Muscle of leg (tissue), 11 donors: ENCODE results near the gene ZSWIM5. TPM values are rescaled to one million over a fixed set of nuclear protein-coding genes. Genes with fewer than 3 reads are reported as not detected.
"Not testable (repeated sequence)": the region's sequence is repeated elsewhere in the genome, so short reads cannot be mapped to it uniquely, and the experiment has no call there.

ENCODE experiments used
- DNase-seq: peaks from one replicate; pipeline ENCODE4 v3.0.0; 2013
- H3K27ac ChIP-seq: one replicate; pipeline ENCODE4 v1.5.1; 2013; ENCODE audit warnings: mild to moderate bottlenecking, low read length, control low read depth
- H3K27me3 ChIP-seq: one replicate; pipeline ENCODE4 v1.6.1; 2013; ENCODE audit warnings: low read length; ENCODE audit not compliant: control insufficient read depth, insufficient read depth
- H3K36me3 ChIP-seq: one replicate; pipeline ENCODE4 v1.6.1; 2013; ENCODE audit warnings: low read length; ENCODE audit not compliant: control insufficient read depth, insufficient read depth
- H3K4me1 ChIP-seq: one replicate; pipeline ENCODE4 v1.6.1; 2013; ENCODE audit warnings: low read length; ENCODE audit not compliant: control insufficient read depth, insufficient read depth
- H3K4me3 ChIP-seq: one replicate; pipeline ENCODE4 v1.5.1; 2013; ENCODE audit warnings: low read length, control low read depth
- H3K9me3 ChIP-seq: replicated peaks from 2 replicates; pipeline ENCODE4 v1.6.1; 2013; ENCODE audit warnings: low read depth, low read length; ENCODE audit not compliant: control insufficient read depth
- WGBS: methylation state at CpG from one replicate; pipeline ENCODE4 v1.1.5; 2013; ENCODE audit warnings: missing lambda C conversion rate; ENCODE audit not compliant: insufficient coverage; 5-methylcytosine and 5-hydroxymethylcytosine counted together
- polyA plus RNA-seq, 8 donors: library from polyadenylated mRNA; unstranded; fragments of 120-200 nt; gene quantifications; one replicate each; pipeline versions ENCODE4 v1.2.1 to v1.2.3, GENCODE V29; 2013; ENCODE audit warnings: inconsistent platforms in 1 of 8, low replicate concordance in 1 of 8; ENCODE audit not compliant: insufficient read length in 8 of 8, insufficient read depth in 1 of 8
- total RNA-seq: library from RNA; stranded (reverse); fragments of 120-200 nt; gene quantifications from one replicate; pipeline ENCODE4 v1.2.4, GENCODE V29; 2013

Gene ZSWIM5
- total and polyA plus RNA-seq, 9 donors: 0.25 to 1.0 (median 0.47) TPM

DNA sequence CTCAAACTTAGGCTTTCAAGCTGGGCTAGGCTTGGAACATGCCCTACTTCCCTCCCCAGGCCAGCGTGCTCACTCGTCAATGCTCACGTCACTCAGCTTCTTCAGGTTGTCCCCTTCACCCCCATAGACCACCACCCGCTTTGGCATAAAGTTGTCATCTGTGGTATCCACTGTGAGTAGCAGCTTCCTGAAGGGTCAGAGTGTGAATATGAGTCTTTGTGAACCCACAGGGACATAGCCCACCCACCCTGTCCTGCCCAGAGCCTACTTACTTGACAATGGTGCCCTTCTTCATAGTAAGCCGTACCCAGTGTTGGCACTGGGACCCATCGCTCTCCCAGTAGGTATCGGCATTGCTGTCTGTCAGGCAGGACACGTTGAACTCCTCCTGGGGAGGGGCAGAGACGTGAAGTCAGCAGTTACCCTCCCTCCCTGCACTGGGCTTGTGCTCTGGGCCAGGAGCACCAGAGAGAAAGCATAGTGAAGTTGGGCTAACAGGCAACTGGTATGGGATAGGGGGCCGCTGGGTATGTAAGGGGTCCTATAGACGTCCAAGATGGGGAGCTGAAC lies 197.0 kb downstream of the ZSWIM5 start:
- H3K36me3 ChIP-seq: peaks cover 65% of the 10 kb centered on the region
- no peaks in the 10 kb centered on the region for H3K9me3 ChIP-seq
- DNase-seq: no peak
- H3K4me1 ChIP-seq: peaks cover 38% of the 10 kb centered on the region
- H3K27me3 ChIP-seq: no peaks in the 10 kb centered on the region
- no peak overlapping the region for H3K4me3 ChIP-seq
- no peak overlapping the region for H3K27ac ChIP-seq
- 92% methylated on average over 8 of the region's 11 CpGs for WGBS

DNA sequence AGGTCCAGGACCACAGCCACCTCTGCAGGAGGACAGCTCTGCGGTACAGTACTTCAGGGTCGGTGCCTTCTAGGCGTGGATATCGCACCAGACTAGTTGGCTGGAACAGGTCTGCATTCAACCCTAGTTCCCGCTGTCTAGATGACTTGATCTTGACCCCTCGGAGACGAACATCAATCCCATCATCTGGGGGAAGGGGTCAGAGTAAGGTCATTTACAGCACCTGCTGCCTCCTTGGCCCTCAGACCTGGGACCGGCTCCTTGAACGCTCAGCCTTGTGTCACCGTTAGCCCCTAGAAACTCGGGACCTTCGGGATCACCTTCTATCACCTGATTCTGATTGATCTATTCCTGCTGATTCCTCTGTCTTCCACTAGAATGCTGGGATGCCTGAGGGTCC lies 197.9 kb downstream of the ZSWIM5 start:
- Histone ChIP-seq H3K27ac (no peak overlapping the region), H3K4me1 (peaks cover 33% of the 10 kb centered on the region), H3K9me3 (no peaks in the 10 kb centered on the region), H3K27me3 (no peaks in the 10 kb centered on the region), H3K36me3 (peaks cover 66% of the 10 kb centered on the region), H3K4me3 (no peak overlapping the region)
- DNase-seq: no peak
- WGBS: 90% methylated on average over 12 of the region's 12 CpGs

DNA sequence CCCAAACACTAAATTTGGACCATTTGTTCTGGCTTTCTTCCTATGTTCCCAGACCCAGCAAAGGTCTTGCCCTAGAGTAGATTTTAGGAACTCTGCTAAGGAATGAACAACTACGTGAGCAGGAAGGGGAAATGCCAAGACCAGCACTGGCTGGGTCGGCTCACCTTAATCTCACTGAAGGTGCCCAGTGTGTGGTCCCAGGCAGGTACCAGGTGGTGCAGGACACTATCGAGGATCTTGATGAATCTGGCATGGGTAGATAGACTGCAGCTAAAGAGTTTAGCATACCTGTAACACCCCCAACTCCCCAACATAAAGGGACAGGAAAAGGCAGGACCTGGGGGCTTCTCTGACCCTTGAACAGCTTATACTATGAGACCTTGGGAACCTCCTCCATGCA lies 198.3 kb downstream of the ZSWIM5 start:
- Histone ChIP-seq H3K27me3 (no peaks in the 10 kb centered on the region), H3K9me3 (no peaks in the 10 kb centered on the region), H3K27ac (no peak overlapping the region), H3K4me3 (no peak overlapping the region), H3K36me3 (peaks cover 67% of the 10 kb centered on the region), H3K4me1 (peaks cover 29% of the 10 kb centered on the region)
- no peak for DNase-seq
- WGBS: 93% methylated on average over 2 of the region's 3 CpGs

DNA sequence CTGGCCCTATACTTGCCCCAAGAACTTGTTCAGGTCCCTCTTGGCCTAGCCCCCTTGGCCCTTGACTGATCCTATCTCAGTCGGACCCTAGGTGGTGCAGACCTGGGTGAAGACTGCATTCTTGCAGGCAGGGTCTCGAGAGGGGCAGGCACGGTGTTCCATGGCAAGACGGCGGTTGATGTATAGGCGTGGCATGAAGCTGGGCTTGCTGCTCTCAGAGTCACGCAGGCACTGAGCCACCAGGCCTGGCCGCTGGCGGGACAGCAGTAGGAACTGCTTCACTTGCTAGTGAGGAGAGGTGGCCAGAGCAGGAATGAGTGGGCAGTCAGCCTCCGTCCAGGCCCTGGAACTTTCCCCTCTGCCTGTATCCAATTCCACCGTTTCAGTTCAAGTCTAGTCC lies 199.1 kb downstream of the ZSWIM5 start:
- peaks cover 22% of the 10 kb centered on the region for H3K4me1 ChIP-seq
- H3K36me3 ChIP-seq: peaks cover 74% of the 10 kb centered on the region
- WGBS: 86% methylated on average over 7 of the region's 11 CpGs
- no peaks in the 10 kb centered on the region for H3K27me3 ChIP-seq
- H3K4me3 ChIP-seq: no peak overlapping the region
- no peak for DNase-seq
- H3K9me3 ChIP-seq: no peaks in the 10 kb centered on the region
- no peak overlapping the region for H3K27ac ChIP-seq

DNA sequence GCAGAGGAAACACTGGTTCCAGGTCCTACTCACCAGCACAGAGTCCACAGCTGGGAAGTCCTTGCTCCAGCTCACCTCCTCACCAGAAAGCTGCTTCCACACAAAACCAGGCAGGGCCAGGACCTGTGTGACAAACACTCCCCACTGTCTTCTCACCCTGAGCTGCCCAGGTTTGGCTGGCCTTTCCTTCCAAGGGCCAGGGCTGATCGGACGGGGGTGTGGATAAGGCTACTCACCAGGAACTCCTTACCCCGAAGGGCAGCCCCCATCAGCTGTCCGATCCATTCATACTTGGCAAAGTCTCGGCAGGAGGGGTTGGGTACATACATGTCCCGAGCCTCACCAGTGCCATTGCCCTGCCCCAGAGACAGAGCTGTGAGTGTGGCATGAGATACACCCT lies 200.6 kb downstream of the ZSWIM5 start:
- no peak for DNase-seq
- peaks cover 79% of the 10 kb centered on the region for H3K36me3 ChIP-seq
- no peaks in the 10 kb centered on the region for H3K9me3 ChIP-seq
- peaks cover 13% of the 10 kb centered on the region for H3K4me1 ChIP-seq
- no peaks in the 10 kb centered on the region for H3K27me3 ChIP-seq
- H3K27ac ChIP-seq: no peak overlapping the region
- no peak overlapping the region for H3K4me3 ChIP-seq
- 86% methylated on average over 5 of the region's 6 CpGs for WGBS

DNA sequence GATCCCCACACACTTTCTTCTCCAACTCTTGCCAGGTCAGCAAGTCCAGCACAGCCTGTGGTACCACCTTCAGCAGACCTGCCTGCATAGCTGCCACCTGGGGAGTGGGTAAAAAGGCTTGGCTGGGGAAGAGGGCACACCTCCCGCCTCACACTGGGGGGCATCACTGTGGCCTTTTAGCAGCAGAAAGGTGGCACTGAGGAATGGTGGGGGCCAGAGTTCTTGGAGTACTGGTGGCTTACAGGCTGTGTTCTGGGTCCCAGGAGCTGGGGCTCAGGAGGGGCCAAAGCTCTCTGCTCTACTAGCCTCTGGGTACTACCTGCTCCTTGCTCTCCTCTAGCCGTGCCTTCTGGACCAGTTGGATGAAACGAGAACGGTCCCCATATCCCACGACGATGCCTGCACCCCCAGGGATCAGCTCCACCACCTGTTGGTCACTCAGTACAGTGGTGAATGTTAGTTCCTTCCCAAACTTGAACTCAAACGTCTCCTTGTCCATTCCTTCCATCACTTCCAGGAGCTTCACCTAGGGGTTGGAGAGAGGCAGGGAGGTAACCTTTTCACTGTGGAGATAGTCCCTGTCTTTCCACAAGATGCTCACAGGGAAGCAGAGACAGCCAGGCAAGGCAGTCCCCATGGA lies 202.0 kb downstream of the ZSWIM5 start:
- Histone ChIP-seq H3K4me1 (peaks cover under 1% of the 10 kb centered on the region), H3K27ac (no peak overlapping the region), H3K36me3 (peaks cover 73% of the 10 kb centered on the region), H3K9me3 (no peaks in the 10 kb centered on the region), H3K27me3 (no peaks in the 10 kb centered on the region), H3K4me3 (no peak overlapping the region)
- DNase-seq: no peak
- WGBS: 90% methylated on average over 2 of the region's 7 CpGs

DNA sequence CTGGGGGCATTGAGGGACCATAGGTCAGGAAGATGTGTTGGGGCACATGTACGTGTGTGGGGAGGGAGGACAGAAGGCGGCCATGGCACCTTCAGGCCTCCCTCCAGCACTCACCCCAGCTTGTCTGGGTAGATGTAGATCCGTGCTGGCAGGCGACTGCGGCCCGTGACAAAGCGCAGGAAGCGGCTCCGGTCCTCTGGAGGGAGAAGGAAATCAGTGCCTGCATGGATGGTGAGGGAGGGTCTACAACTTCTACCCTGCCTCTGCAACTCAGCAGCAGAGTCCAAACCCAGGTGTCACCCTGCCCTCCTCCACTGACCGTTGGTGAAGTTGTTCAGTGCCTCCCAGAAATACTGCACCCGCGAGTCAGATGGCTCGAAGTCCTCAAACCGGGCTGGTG lies 202.7 kb downstream of the ZSWIM5 start:
- Histone ChIP-seq H3K9me3 (no peaks in the 10 kb centered on the region), H3K4me1 (no peaks in the 10 kb centered on the region), H3K27ac (no peak overlapping the region), H3K27me3 (no peaks in the 10 kb centered on the region), H3K36me3 (peaks cover 66% of the 10 kb centered on the region), H3K4me3 (no peak overlapping the region)
- WGBS: 84% methylated on average over 5 of the region's 14 CpGs
- no peak for DNase-seq

DNA sequence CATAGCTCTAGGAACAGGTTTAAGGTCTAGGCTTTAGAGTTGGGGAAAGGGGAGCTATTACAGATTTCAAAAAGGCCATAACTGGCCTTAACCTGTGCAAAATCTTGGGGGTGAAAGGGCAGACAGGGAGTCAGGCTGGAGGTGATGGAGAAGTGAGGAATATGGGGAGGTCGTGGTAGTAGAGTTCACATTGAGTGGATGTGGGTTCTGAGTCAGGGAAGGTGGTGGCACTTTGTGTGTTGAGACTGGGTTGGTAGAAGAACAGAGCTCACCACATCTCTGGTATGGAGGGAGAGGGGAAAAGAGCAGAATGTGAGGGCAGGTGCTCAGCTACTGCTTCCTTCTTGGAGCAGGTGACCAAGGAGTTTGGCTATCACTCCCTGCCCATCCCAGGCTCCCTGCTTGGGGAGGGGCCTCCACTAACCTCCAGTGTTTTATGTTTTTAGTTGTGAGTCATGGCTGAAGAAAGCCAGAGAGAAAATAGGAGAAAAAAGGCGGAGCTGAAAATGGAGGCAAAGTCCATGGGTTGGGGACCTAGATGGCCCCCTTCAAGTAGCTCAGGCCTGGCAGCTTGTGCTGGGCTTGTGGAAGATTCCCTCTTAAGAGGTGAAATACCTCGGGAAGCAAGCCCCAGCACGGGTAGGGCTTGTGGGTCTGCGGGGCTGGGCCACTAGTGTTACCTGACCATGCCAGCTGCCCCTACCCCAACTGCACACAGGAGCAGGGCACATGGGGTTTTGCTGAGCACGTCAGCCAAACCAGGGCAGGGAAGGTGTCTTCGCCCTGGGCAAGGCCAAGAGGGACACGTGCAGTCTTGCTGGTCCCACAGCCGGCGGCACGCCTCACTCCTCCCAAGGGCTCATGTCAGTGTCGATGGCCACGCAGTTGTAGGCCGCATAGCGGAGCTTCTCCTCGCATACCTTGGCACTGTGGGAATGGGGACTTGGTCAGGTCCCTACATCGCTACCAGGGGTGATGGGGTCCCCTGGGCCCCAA lies 203.5 kb downstream of the ZSWIM5 start:
- DNase-seq: no peak

DNA sequence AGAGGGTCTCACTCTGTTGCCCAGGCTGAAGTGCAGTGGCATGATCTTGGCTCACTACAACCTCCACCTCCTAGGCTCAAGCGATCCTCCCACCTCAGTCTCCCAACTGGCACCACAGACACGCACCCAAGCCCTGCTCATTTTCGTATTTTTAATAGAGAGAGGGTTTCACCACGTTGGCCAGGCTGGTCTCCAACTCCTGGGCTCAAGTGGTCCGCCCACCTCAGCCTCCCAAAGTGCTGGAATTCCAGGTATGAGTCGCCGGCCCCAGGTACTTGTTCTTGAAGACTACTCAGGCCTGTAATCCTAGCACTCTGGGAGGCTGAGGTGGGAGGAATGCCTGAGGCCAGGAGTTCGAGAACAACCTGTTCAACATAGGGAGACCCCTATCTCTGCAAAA lies 204.8 kb downstream of the ZSWIM5 start:
- WGBS: 67% methylated on average over 3 of the region's 8 CpGs
- DNase-seq, H3K4me1 ChIP-seq, H3K27me3 ChIP-seq, H3K9me3 ChIP-seq, H3K4me3 ChIP-seq, H3K27ac ChIP-seq: not testable (repeated sequence)
- H3K36me3 ChIP-seq: peaks cover 44% of the 10 kb centered on the region

More for the DNA sequence above, 203.5 kb downstream of the ZSWIM5 start:
- Histone ChIP-seq H3K27ac (no peak overlapping the region), H3K9me3 (no peaks in the 10 kb centered on the region), H3K4me1 (no peaks in the 10 kb centered on the region), H3K4me3 (no peak overlapping the region), H3K27me3 (no peaks in the 10 kb centered on the region), H3K36me3 (peaks cover 58% of the 10 kb centered on the region)
- 97% methylated on average over 14 of the region's 17 CpGs for WGBS

DNA sequence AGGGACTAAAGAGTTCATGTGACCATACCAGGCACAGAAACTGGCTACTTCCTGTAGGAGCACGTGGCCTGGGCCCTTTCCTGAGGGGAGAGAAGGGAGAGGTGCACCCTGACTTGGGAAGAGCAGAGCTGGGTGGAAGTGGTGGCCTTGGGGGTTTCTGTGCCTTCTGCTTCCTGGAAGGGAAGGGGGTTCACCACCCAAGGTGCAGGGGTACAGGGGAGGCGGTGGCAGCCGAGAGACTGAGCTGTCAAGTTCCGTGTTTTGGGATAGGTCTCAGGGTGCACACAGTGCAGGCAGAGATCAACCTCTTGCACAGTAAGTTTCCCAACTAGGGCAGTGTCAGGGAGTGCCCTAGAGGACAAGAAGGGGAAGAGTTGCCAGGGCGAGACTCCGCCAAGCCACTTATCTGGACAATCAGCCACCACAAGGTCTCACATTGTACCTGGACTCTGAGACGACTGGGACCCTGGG lies 205.4 kb downstream of the ZSWIM5 start:
- Histone ChIP-seq H3K27ac (no peak overlapping the region), H3K36me3 (peaks cover 41% of the 10 kb centered on the region), H3K27me3 (no peaks in the 10 kb centered on the region), H3K4me3 (no peak overlapping the region), H3K9me3 (no peaks in the 10 kb centered on the region), H3K4me1 (no peaks in the 10 kb centered on the region)
- DNase-seq: no peak
- WGBS: 60% methylated on average over 5 of the region's 7 CpGs
